ENCODE results near the gene MUC3A.
A peak's percentile ranks its signal among the peaks of the same experiment; 100 is the strongest.
"Not testable (repeated sequence)": the region's sequence is repeated elsewhere in the genome, so short reads cannot be mapped to it uniquely, and the experiment has no call there.

The MUC3A gene

GRCh38 chr7:100975371-100975821, 26.1 kb downstream of the MUC3A start:
- DNase-seq: peak; percentile 14

- DNase-seq: no peak
Measured at GRCh38 chr7:100978300-100978699, 29.0 kb downstream of the MUC3A start.

DNA sequence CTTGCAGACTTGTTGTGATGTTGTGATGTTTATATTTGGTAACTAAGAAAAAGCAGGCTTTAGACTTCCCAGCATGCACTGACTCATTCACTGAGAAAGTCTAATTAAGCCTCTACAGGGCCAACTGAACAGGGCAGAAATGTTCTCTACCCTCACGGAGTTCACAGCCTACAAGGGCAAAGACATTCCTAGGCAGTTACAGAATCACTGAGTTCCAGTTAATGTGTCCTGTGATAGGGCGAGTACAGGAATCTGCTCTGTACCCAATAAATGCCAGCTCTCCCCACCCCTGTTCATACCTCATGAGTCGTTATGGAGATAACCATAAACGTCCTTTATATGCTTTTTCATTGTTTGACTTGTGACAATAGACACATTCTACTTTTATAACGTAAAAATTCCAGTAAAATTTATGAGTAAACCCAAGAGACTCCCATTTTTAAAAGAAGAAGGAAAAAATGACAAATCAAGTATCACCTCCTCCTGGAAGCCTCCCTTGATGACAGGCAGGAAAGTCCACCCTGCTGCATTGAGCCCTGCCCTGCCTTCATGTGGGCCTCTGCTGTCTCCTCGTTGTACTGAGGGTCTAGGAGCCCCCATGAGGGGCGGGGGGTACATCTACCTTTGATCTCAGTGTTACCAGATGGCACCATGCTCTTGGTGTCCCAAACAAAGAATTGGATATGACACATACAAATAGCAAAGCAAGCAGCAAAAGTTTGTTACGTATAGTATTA, 34.3 kb downstream of the MUC3A start:
- DNase-seq: no peak

DNA sequence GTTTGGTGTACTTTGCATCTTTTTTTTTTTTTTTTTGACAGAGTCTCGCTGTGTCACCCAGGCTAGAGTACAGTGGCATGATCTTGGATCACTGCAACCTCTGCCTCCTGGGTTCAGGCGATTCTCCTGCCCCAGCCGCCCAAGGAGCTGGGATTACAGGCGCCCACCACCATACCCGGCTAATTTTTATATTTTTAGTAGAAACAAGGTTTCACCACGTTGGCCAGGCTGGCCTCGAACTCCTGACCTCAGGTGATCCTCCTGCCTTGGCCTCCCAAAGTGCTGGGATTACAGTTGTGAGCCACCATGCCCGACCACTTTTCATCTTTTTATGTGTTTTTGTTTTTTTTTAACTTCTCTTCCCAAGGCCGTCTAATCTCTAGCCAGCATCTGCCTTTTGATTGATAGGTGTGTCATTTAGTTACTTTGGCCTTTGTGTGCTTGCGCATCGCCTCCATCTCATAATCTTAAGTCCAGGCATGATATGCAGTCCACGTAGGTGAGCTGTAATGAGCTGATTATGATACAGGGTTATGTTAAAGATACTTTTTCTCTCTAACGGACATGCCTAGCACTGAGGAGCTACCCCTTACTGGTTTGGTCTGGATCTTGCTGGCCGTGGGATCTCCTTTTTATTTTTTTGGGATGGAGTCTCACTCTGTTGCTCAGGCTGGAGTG, 35.0 kb downstream of the MUC3A start:
- DNase-seq: not testable (repeated sequence)

DNA sequence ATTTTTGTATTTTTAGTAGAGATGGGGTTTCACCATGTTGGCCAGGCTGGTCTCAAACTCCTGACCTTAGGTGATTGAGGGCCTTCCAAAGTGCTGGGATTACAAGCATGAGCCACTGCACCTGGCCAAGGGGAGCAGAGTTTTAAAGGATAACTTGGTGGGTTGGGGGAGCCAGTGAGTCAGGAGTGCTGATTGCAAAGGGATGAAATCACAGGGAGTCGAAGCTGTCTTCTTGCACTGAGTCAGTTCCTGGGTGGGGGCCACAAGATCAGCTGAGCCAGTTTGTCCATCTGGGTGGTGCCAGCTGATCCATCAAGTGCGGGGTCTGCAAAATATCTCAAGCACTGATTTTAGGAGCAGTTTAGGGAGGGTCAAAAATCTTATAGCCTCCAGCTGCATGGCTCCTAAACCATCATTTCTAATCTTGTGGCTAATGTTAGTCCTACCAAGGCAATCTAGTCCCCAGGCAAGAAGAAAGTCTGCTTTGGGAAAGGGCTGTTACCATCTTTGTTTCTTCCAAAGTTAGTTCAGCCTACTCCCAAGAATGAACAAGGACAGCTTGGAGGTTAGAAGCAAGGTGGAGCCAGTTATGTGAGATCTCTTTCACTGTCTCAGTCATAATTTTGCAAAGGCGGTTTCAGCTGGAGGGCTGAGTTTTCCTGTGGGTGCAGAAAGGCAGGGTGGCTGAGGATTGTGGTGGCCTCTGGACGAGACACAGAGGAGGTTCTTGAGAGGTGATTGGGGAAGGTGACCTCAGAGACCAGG, 35.9 kb downstream of the MUC3A start:
- DNase-seq: not testable (repeated sequence)

- DNase-seq: no peak
Measured at GRCh38 chr7:100991631-100992030, 42.3 kb downstream of the MUC3A start.

DNA sequence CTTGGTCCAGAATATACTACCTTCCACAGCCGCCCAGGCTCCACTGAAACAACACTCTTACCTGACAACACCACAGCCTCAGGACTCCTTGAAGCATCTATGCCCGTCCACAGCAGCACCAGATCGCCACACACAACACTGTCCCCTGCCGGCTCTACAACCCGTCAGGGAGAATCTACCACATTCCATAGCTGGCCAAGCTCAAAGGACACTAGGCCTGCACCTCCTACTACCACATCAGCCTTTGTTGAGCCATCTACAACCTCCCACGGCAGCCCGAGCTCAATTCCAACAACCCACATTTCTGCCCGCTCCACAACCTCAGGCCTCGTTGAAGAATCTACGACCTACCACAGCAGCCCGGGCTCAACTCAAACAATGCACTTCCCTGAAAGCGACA, 42.9 kb downstream of the MUC3A start:
- DNase-seq: not testable (repeated sequence)

DNA sequence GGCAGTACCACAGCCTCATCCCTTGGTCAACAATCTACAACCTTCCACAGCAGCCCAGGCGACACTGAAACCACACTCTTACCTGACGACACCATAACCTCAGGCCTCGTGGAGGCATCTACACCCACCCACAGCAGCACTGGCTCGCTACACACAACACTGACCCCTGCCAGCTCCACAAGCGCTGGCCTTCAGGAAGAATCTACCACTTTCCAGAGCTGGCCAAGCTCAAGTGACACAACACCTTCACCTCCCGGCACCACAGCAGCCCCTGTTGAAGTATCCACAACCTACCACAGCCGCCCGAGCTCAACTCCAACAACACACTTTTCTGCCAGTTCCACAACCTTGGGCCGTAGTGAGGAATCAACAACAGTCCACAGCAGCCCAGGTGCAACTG, 45.3 kb downstream of the MUC3A start:
- not testable (repeated sequence) for DNase-seq

GRCh38 chr7:100998530-100998929, 49.2 kb downstream of the MUC3A start:
- not testable (repeated sequence) for DNase-seq

GRCh38 chr7:100999334-100999733, 50.0 kb downstream of the MUC3A start:
- not testable (repeated sequence) for DNase-seq

GRCh38 chr7:101000025-101000424, 50.7 kb downstream of the MUC3A start:
- not testable (repeated sequence) for DNase-seq

- not testable (repeated sequence) for DNase-seq
Measured at GRCh38 chr7:101002333-101002732, 53.0 kb downstream of the MUC3A start.

DNA sequence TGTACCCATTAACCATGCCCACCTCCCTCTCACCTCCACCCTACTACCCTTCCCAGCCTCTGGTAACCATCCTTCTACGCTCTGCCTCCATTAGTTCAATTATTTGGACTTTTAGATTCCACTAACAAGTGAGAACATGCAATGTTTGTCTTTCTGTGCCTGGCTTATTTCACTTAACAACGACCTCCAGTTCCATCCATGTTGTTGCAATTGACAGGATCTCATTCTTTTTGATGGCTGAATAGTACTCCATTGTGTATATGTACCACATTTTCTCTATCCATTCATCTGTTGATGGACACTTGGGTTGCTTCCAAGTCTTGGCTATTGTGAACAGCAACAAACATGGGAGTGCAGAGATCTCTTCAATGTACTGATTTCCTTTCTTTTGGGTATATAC, 58.0 kb downstream of the MUC3A start:
- DNase-seq: not testable (repeated sequence)

DNA sequence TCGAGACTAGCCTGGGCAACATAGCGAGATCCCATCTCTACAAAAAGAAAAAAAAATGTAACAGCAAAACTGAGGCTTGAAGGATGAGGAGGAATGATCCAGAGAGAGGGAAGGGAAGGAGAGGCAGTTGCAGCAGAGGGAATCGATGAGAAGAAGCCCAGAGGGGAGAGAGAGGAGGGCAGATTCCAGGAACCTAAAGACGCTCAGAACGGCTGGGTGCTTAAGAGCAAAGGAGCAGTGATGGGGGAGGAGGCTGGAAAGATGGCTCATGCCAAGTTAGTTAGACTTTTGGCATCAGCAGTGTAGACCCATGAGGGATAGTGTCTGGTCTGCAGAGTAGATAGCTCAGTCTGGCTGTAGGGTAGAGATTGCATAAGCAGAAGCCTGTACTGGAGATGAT, 60.3 kb downstream of the MUC3A start:
- no peak for DNase-seq

- DNase-seq: no peak
Measured at GRCh38 chr7:101012931-101013330, 63.6 kb downstream of the MUC3A start.

DNA sequence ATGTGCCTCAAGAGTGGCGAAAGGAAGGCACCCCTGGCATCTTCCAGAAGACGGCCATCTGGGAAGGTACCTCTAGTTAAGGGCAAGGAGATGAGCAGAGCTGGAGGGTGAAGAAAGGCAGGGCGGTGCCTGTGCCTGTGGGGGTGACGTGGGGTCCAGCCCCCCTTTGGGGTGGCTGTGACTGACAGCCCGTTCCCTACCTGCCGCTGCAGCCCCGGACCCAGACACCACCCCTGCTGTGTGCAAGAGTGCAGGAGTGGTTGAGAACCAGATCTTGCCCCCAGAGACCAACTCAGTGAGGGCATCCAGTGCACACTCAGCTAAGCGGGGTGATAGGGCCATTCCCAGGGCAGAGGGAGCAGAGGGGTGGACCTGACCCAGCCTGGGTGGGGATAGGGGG, 66.3 kb downstream of the MUC3A start:
- no peak for DNase-seq

DNA sequence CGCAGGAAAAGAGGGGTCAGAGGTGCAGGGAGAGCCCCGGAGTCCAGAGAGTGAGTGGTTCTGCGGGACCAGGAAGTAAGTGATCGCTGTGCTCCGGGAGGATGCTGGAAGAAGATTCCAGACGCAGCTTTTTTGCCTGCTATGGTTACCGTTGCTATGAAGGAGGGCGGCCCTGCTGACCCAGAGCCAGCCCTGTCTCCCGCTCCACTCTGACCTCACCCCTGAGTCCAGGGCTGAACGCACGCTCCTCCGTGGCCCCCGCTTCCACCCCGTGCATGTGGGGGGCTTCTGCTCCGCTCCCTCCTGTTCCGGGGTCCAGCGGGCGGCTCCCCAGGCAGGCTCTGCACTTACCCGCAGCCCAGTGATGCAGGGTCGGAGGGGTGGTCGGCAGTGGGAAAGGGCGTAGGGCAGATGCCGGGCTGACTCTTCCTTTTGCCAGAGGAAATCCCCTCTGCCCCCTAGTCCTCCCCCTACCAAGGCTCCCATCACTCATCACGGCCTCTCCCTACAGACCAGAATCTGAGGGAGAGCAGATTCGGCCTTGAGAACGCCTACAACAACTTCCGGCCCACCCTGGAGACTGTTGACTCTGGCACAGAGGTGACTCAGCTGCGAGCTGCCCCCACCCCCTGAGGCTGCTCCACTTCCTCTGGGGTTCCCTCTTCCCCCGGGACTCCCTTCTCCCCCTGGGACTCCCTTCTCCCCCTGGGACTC, 67.9 kb downstream of the MUC3A start:
- DNase-seq: peak; percentile 39

Measured in NCI-H2171 treated with DMSO at 0.1 percent for 48 hours (cell line).